Neural cell (in vitro differentiated cells): ENCODE results near the gene ITM2B.

ENCODE experiments used
- MXI1 ChIP-seq: fragments of 450-650 bp; conservative IDR thresholded peaks from 2 replicates; pipeline ENCODE4 v1.6.1; 2014; ENCODE audit warnings: antibody characterized with exemption, mild to moderate bottlenecking; ENCODE audit not compliant: poor library complexity, severe bottlenecking
- RAD21 ChIP-seq: fragments of 450-650 bp; conservative IDR thresholded peaks from 2 replicates; pipeline ENCODE4 v1.6.1; 2014; ENCODE audit warnings: antibody characterized with exemption, mild to moderate bottlenecking, moderate library complexity
- TF ChIP-seq, protein P1 (sequence below): fragments of 450-650 bp; IDR thresholded peaks from 2 replicates; pipeline ENCODE4 v1.5.1; 2014; ENCODE audit warnings: antibody characterized with exemption, mild to moderate bottlenecking, moderate library complexity; ENCODE audit not compliant: poor library complexity, severe bottlenecking

DNA sequence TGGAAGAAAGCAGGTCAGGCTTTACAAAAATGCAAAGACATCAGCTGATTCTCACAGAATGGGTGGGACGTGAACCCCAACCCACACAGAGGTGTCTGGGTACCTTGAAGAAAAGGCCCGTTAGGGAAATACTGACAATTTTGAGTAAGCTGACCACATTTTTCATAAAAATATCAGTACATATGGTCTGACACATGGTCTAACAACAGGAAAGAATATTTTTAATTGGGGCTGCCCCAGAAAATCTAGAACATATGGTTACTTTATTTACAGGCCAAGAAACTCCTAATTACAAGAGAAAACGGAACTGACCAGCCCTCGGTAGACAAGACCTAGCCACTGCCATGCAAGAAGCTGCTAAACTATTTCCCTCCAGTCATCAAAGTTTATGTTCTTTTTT, 48.7 kb upstream of the ITM2B start:
- TF ChIP-seq, protein P1, sequence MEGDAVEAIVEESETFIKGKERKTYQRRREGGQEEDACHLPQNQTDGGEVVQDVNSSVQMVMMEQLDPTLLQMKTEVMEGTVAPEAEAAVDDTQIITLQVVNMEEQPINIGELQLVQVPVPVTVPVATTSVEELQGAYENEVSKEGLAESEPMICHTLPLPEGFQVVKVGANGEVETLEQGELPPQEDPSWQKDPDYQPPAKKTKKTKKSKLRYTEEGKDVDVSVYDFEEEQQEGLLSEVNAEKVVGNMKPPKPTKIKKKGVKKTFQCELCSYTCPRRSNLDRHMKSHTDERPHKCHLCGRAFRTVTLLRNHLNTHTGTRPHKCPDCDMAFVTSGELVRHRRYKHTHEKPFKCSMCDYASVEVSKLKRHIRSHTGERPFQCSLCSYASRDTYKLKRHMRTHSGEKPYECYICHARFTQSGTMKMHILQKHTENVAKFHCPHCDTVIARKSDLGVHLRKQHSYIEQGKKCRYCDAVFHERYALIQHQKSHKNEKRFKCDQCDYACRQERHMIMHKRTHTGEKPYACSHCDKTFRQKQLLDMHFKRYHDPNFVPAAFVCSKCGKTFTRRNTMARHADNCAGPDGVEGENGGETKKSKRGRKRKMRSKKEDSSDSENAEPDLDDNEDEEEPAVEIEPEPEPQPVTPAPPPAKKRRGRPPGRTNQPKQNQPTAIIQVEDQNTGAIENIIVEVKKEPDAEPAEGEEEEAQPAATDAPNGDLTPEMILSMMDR, result no peak
- TF ChIP-seq RAD21 (no peak), MXI1 (no peak)
